ENCODE data around the gene NRXN3.

The NRXN3 gene

GRCh38 chr14:78188882-78189281, 18.7 kb downstream of the NRXN3 start:
- Mint-ChIP-seq H3K9me3 (peaks cover 2% of the 10 kb centered on the region), H3K27me3 (no peaks in the 10 kb centered on the region), H3K4me3 (no peak overlapping the region), H3K4me1 (no peaks in the 10 kb centered on the region), H3K36me3 (no peaks in the 10 kb centered on the region), H3K27ac (no peak overlapping the region)
- CTCF ChIA-PET = no interaction called here
- no peak for DNase-seq

GRCh38 chr14:78195431-78195830, 25.3 kb downstream of the NRXN3 start:
- Mint-ChIP-seq H3K9me3 (peaks cover 5% of the 10 kb centered on the region), H3K4me3 (no peak overlapping the region), H3K36me3 (no peaks in the 10 kb centered on the region), H3K27ac (no peak overlapping the region), H3K4me1 (no peaks in the 10 kb centered on the region), H3K27me3 (no peaks in the 10 kb centered on the region)
- CTCF ChIA-PET = interaction anchor here (0.6 kb wide), 1 partner anchor 253 kb away, joined by 3 read pairs; no protein-coding TSS in a partner anchor
- DNase-seq = no peak

- Mint-ChIP-seq H3K27ac (no peak overlapping the region), H3K27me3 (peaks cover 2% of the 10 kb centered on the region), H3K9me3 (peaks cover 5% of the 10 kb centered on the region), H3K36me3 (no peaks in the 10 kb centered on the region), H3K4me1 (no peaks in the 10 kb centered on the region), H3K4me3 (no peak overlapping the region)
- CTCF ChIA-PET = no interaction called here
- DNase-seq = no peak
These were observed 26.1 kb downstream of the NRXN3 start for GRCh38 chr14:78196323-78196722.

GRCh38 chr14:78197051-78197450, 26.9 kb downstream of the NRXN3 start:
- CTCF ChIA-PET = no interaction called here
- Mint-ChIP-seq H3K27ac (no peak overlapping the region), H3K36me3 (no peaks in the 10 kb centered on the region), H3K27me3 (peaks cover 9% of the 10 kb centered on the region), H3K4me3 (no peak overlapping the region), H3K9me3 (peaks cover 5% of the 10 kb centered on the region), H3K4me1 (peaks cover 3% of the 10 kb centered on the region)
- DNase-seq = no peak

GRCh38 chr14:78202163-78202562, 32.0 kb downstream of the NRXN3 start:
- CTCF ChIA-PET = no interaction called here
- H3K9me3 Mint-ChIP-seq = no peaks in the 10 kb centered on the region
- peaks cover 15% of the 10 kb centered on the region for H3K27me3 Mint-ChIP-seq
- H3K36me3 Mint-ChIP-seq = no peaks in the 10 kb centered on the region
- peaks cover 10% of the 10 kb centered on the region for H3K4me1 Mint-ChIP-seq
- H3K27ac Mint-ChIP-seq = no peak overlapping the region
- no peak for DNase-seq
- no peak overlapping the region for H3K4me3 Mint-ChIP-seq

GRCh38 chr14:78202976-78203375, 32.8 kb downstream of the NRXN3 start:
- Mint-ChIP-seq H3K9me3 (no peaks in the 10 kb centered on the region), H3K36me3 (no peaks in the 10 kb centered on the region)
- CTCF ChIA-PET = no interaction called here

GRCh38 chr14:78207414-78207813, 37.2 kb downstream of the NRXN3 start:
- no peak for DNase-seq
- peaks cover 3% of the 10 kb centered on the region for H3K27me3 Mint-ChIP-seq
- peaks cover 4% of the 10 kb centered on the region for H3K9me3 Mint-ChIP-seq
- H3K4me1 Mint-ChIP-seq = peaks cover 3% of the 10 kb centered on the region
- no peak overlapping the region for H3K4me3 Mint-ChIP-seq
- no peak overlapping the region for H3K27ac Mint-ChIP-seq
- H3K36me3 Mint-ChIP-seq = no peaks in the 10 kb centered on the region
- CTCF ChIA-PET = interaction anchor here (0.6 kb wide), 1 partner anchor 168 kb away, joined by 3 read pairs; no protein-coding TSS in a partner anchor

More at GRCh38 chr14:78202976-78203375, 32.8 kb downstream of the NRXN3 start:
- peaks cover 15% of the 10 kb centered on the region for H3K27me3 Mint-ChIP-seq
- H3K27ac Mint-ChIP-seq = no peak overlapping the region
- peaks cover 10% of the 10 kb centered on the region for H3K4me1 Mint-ChIP-seq
- H3K4me3 Mint-ChIP-seq = no peak overlapping the region
- no peak for DNase-seq

- no peaks in the 10 kb centered on the region for H3K4me1 Mint-ChIP-seq
- no peaks in the 10 kb centered on the region for H3K27me3 Mint-ChIP-seq
These were observed 50.1 kb downstream of the NRXN3 start for GRCh38 chr14:78220273-78220672.

GRCh38 chr14:78222746-78223145, 52.6 kb downstream of the NRXN3 start:
- CTCF ChIA-PET = no interaction called here
- Mint-ChIP-seq H3K4me1 (no peaks in the 10 kb centered on the region), H3K4me3 (no peak overlapping the region), H3K36me3 (no peaks in the 10 kb centered on the region), H3K27ac (no peak overlapping the region), H3K27me3 (no peaks in the 10 kb centered on the region), H3K9me3 (peaks cover 4% of the 10 kb centered on the region)
- DNase-seq = no peak

More at GRCh38 chr14:78220273-78220672, 50.1 kb downstream of the NRXN3 start:
- no peaks in the 10 kb centered on the region for H3K36me3 Mint-ChIP-seq
- no peaks in the 10 kb centered on the region for H3K9me3 Mint-ChIP-seq
- no peak for DNase-seq
- no peak overlapping the region for H3K27ac Mint-ChIP-seq
- CTCF ChIA-PET = no interaction called here
- no peak overlapping the region for H3K4me3 Mint-ChIP-seq

- H3K27ac Mint-ChIP-seq = no peak overlapping the region
- no peaks in the 10 kb centered on the region for H3K4me1 Mint-ChIP-seq
- no peak overlapping the region for H3K4me3 Mint-ChIP-seq
- no peaks in the 10 kb centered on the region for H3K36me3 Mint-ChIP-seq
- DNase-seq = no peak
- peaks cover 4% of the 10 kb centered on the region for H3K9me3 Mint-ChIP-seq
- H3K27me3 Mint-ChIP-seq = no peaks in the 10 kb centered on the region
- CTCF ChIA-PET = no interaction called here
These were observed 57.3 kb downstream of the NRXN3 start for GRCh38 chr14:78227248-78228077.

- peaks cover 4% of the 10 kb centered on the region for H3K9me3 Mint-ChIP-seq
- H3K4me3 Mint-ChIP-seq = no peak overlapping the region
- no peak for DNase-seq
- CTCF ChIA-PET = no interaction called here
- no peak overlapping the region for H3K27ac Mint-ChIP-seq
- H3K4me1 Mint-ChIP-seq = no peaks in the 10 kb centered on the region
- no peaks in the 10 kb centered on the region for H3K27me3 Mint-ChIP-seq
- no peaks in the 10 kb centered on the region for H3K36me3 Mint-ChIP-seq
These were observed 58.6 kb downstream of the NRXN3 start for GRCh38 chr14:78228702-78229327.

GRCh38 chr14:78232231-78233000, 62.2 kb downstream of the NRXN3 start:
- Mint-ChIP-seq H3K36me3 (no peaks in the 10 kb centered on the region), H3K27ac (no peak overlapping the region), H3K4me3 (no peak overlapping the region), H3K4me1 (no peaks in the 10 kb centered on the region), H3K9me3 (no peaks in the 10 kb centered on the region), H3K27me3 (no peaks in the 10 kb centered on the region)
- CTCF ChIA-PET = no interaction called here
- DNase-seq = no peak

GRCh38 chr14:78238141-78238540, 68.0 kb downstream of the NRXN3 start:
- Mint-ChIP-seq H3K9me3 (no peaks in the 10 kb centered on the region), H3K4me3 (no peak overlapping the region), H3K27ac (no peak overlapping the region), H3K27me3 (no peaks in the 10 kb centered on the region), H3K4me1 (no peaks in the 10 kb centered on the region), H3K36me3 (no peaks in the 10 kb centered on the region)
- no peak for DNase-seq
- CTCF ChIA-PET = no interaction called here

GRCh38 chr14:78240567-78240966, 70.4 kb downstream of the NRXN3 start:
- Mint-ChIP-seq H3K36me3 (no peaks in the 10 kb centered on the region), H3K27me3 (no peaks in the 10 kb centered on the region), H3K27ac (no peak overlapping the region), H3K9me3 (no peaks in the 10 kb centered on the region), H3K4me3 (no peak overlapping the region), H3K4me1 (no peaks in the 10 kb centered on the region)
- CTCF ChIA-PET = no interaction called here
- DNase-seq = no peak
